ENCODE measurements around the gene UQCRHL. TPM values are rescaled to one million over a fixed set of nuclear protein-coding genes. Genes with fewer than 3 reads are reported as not detected.
"Not testable (repeated sequence)": the region's sequence is repeated elsewhere in the genome, so short reads cannot be mapped to it uniquely, and the experiment has no call there.

Gene UQCRHL
- total RNA-seq, 4 donors from 2014 or later: 0.59 to 1.9 (median 1.0) TPM; not detected in 1

GRCh38 chr1:15847893-15848142 is 40.4 kb upstream of the UQCRHL start:
- peak overlapping the region; percentile 91 to 99 for H3K27ac ChIP-seq
- no peak for DNase-seq
- no peaks in the 10 kb centered on the region for H3K9me3 ChIP-seq
- H3K4me1 ChIP-seq: peaks cover 0 to 6% of the 10 kb centered on the region in 2 donors
- TF ChIP-seq POLR2A (IDR thresholded peaks at IDR 0.05): no peak
- TF ChIP-seq, protein P1, sequence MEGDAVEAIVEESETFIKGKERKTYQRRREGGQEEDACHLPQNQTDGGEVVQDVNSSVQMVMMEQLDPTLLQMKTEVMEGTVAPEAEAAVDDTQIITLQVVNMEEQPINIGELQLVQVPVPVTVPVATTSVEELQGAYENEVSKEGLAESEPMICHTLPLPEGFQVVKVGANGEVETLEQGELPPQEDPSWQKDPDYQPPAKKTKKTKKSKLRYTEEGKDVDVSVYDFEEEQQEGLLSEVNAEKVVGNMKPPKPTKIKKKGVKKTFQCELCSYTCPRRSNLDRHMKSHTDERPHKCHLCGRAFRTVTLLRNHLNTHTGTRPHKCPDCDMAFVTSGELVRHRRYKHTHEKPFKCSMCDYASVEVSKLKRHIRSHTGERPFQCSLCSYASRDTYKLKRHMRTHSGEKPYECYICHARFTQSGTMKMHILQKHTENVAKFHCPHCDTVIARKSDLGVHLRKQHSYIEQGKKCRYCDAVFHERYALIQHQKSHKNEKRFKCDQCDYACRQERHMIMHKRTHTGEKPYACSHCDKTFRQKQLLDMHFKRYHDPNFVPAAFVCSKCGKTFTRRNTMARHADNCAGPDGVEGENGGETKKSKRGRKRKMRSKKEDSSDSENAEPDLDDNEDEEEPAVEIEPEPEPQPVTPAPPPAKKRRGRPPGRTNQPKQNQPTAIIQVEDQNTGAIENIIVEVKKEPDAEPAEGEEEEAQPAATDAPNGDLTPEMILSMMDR (IDR thresholded peaks at IDR 0.05): no peak
- H3K4me3 ChIP-seq: peak overlapping the region; percentile 74 to 94
- intact Hi-C loops (cut with DNase I; ENCODE audit: low total_unique reads): loop anchor here (2.0 kb wide), 1 partner anchor 15 kb away; no protein-coding TSS in a partner anchor
- no peaks in the 10 kb centered on the region for H3K27me3 ChIP-seq
- no peaks in the 10 kb centered on the region for H3K36me3 ChIP-seq

- intact Hi-C loops (cut with DNase I; ENCODE audit: low total_unique reads): no loop called here
- Histone ChIP-seq H3K9me3 (no peaks in the 10 kb centered on the region), H3K4me1 (peaks cover 0 to 5% of the 10 kb centered on the region in 2 donors), H3K36me3 (no peaks in the 10 kb centered on the region), H3K4me3 (peak within 1 kb of the TSS; percentile 74 to 94), H3K27me3 (no peaks in the 10 kb centered on the region), H3K27ac (peak within 1 kb of the TSS; percentile 91 to 99)
- TF ChIP-seq, protein P1 (IDR thresholded peaks at IDR 0.05): peak; percentile 1 to 49 (median 12)
- TF ChIP-seq POLR2A (IDR thresholded peaks at IDR 0.05): peak; percentile 82 to 86
- peak; percentile 96 to 98 for DNase-seq
Observed at GRCh38 chr1:15847100-15847892, 39.8 kb upstream of the UQCRHL start, which contains the start of gene SPEN. TSS of gene SPEN (plus strand) at chr1:15847707. CDS start at chr1:15848068, 361 bp downstream.

GRCh38 chr1:15846056-15846455 is 38.6 kb upstream of the UQCRHL start:
- intact Hi-C loops (cut with DNase I; ENCODE audit: low total_unique reads); H3K9me3 ChIP-seq; H3K27ac ChIP-seq; H3K36me3 ChIP-seq; H3K4me1 ChIP-seq; DNase-seq; H3K27me3 ChIP-seq; H3K4me3 ChIP-seq: not testable (repeated sequence)

DNA sequence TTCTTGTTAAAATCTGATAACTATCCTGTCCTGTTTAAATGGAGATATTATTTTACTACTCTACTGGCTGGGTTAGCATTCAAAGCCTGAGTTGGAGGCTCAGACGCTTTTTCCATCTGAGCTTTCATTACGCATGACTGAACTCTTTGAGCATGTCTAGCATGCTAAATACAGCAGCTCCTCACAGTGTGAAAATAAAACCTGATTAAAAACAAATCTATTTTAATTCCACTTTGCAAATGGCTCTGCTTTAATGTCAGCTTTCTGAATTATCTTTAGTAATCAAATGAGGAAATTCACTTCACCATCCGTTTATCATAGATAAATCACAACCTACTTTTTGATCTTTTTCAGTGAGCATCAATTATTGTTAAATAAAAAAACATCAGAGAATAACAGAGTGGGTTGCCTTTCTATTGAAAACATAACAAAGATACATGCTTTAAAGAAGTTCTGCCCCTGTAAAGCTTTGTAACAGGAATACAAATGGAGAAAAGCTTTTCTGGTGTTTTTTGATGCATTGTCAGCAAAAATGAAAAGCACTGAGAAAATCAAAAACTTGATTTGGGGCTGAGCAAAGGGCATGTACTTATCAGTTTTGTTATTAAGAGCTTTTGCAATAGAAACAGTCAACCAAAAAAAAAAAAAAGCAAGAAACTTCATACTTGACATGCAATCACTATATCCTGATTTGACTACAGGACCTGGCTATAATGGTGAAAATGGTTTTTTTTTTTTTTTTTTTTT is 36.5 kb upstream of the UQCRHL start:
- intact Hi-C loops (cut with DNase I; ENCODE audit: low total_unique reads): no loop called here
- no peak for DNase-seq
- Histone ChIP-seq H3K4me3 (no peak overlapping the region), H3K9me3 (no peaks in the 10 kb centered on the region), H3K27me3 (no peaks in the 10 kb centered on the region), H3K36me3 (no peaks in the 10 kb centered on the region), H3K4me1 (no peaks in the 10 kb centered on the region), H3K27ac (no peak overlapping the region)
- TF ChIP-seq POLR2A (IDR thresholded peaks at IDR 0.05): no peak
- TF ChIP-seq, protein P1 (IDR thresholded peaks at IDR 0.05): no peak

- Histone ChIP-seq H3K9me3 (no peaks in the 10 kb centered on the region), H3K27ac (no peak overlapping the region), H3K4me3 (no peak overlapping the region), H3K4me1 (no peaks in the 10 kb centered on the region), H3K27me3 (no peaks in the 10 kb centered on the region), H3K36me3 (no peaks in the 10 kb centered on the region)
- TF ChIP-seq, protein P1 (IDR thresholded peaks at IDR 0.05): no peak
- TF ChIP-seq POLR2A (IDR thresholded peaks at IDR 0.05): no peak
- intact Hi-C loops (cut with DNase I; ENCODE audit: low total_unique reads): no loop called here
- DNase-seq: no peak
Observed at GRCh38 chr1:15838721-15839120, 31.3 kb upstream of the UQCRHL start.

Data from uterus (tissue), 4 donors.